GM18520 (cell line): ENCODE measurements around the gene ACP2.
"Not testable (repeated sequence)": the region's sequence is repeated elsewhere in the genome, so short reads cannot be mapped to it uniquely, and the experiment has no call there.

Experiments
- ATAC-seq: cut with Tn5 transposase; IDR thresholded peaks from one replicate; pipeline ENCODE4 v1.9.1; 2021; ENCODE audit not compliant: unreplicated experiment

The ACP2 gene

GRCh38 chr11:47208008-47208552 lies 40.5 kb downstream of the ACP2 start:
- not testable (repeated sequence) for ATAC-seq

DNA sequence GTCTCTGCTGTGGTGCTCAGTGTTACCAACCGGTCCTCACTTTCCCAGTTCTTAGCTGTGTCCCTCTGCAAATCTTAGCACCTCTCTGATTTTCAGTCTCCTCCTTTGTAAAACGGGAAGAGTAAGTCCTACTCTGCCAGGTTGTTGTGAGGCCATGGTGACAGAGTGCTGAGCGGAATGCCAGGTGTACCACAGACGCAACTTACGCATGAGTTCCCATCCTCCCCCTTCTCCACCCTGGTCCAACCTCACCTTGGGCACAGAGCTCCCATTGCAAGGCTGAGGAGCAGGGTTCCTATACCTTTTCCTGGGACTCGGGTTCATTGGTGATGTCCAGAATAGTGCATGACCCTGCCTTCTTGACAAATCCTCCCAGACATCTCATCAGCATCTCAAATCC lies 41.2 kb downstream of the ACP2 start:
- ATAC-seq = no peak

- not testable (repeated sequence) for ATAC-seq
These were observed 42.0 kb downstream of the ACP2 start for GRCh38 chr11:47206577-47206976.

- ATAC-seq = no peak
These were observed 44.0 kb downstream of the ACP2 start for GRCh38 chr11:47204637-47204989.

GRCh38 chr11:47202576-47202975 lies 46.0 kb downstream of the ACP2 start:
- ATAC-seq = no peak

GRCh38 chr11:47201015-47201414 lies 47.6 kb downstream of the ACP2 start:
- ATAC-seq = no peak

DNA sequence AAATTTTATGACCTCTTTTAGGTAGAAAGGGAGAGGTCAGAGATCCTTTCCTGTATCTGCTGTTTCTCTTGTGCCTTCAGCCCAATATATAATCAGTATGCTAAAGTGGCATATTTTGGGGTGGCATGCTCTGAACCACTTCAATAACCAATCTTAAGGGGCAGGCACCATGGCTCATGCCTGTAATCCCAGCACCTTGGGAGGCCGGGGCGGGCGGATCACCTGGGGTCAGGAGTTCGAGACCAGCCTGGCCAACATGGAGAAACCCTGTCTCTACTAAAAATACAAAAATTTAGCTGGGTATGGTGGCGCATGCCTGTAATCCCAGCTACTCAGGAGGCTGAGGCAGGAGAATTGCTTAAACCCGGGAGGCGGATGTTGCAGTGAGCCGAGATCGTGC lies 50.5 kb downstream of the ACP2 start:
- ATAC-seq = not testable (repeated sequence)

DNA sequence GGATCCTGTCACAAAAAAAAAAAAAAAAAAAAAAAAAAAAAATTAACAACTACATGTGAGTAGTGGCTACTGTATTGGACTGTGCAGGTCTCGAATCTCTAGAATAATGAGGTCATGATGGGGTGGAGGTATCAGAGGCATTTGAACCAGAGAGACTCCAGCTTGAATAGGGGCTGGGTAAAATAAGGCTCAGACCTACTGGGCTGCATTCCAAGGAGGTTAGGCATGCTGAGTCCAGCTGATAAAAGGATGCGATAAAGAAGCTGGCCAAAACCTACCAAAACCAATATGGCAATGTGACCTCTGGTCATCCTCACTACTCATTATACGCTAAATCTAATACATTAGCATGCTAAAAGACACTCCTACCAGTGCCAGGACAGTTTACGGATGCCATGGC lies 56.5 kb downstream of the ACP2 start:
- no peak for ATAC-seq

DNA sequence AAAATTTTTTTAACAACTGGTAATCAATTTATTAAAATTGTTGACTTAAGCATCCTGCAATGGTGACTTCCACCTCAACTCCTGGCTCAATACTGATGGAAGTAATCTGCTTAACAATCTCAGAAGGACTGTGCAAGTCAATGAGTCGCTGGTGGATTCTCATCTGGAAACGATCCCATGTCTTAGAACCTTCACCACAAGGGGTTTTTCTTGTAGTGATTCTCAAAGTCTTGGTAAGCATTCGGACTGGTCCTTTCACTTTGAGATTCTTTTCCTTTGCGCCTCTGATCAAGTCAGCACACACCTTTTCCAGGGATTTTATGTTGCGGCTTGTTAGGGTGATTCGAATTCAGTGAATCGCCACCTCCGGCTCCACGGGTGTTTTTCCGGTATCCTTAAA lies 57.5 kb downstream of the ACP2 start:
- not testable (repeated sequence) for ATAC-seq
